Suppressor macrophage (primary cell): ENCODE data around the gene R3HDML.
"Not testable (repeated sequence)": the region's sequence is repeated elsewhere in the genome, so short reads cannot be mapped to it uniquely, and the experiment has no call there.

Experiments used
- DNase-seq, 4 experiments: peaks; one replicate each; pipeline ENCODE4 v3.0.0-alpha.2; 2020 to 2022
- total RNA-seq, 17 experiments: gene quantifications; one replicate each; lab custom pipeline; 2026; ENCODE audit warnings: mixed read lengths in 6 of 17, inconsistent platforms in 3 of 17; lab: John Stamatoyannopoulos, UW

Gene R3HDML, protein sequence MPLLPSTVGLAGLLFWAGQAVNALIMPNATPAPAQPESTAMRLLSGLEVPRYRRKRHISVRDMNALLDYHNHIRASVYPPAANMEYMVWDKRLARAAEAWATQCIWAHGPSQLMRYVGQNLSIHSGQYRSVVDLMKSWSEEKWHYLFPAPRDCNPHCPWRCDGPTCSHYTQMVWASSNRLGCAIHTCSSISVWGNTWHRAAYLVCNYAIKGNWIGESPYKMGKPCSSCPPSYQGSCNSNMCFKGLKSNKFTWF
- total RNA-seq, result 0 to 0.55 (median 0) reads per million in 17 experiments

DNA sequence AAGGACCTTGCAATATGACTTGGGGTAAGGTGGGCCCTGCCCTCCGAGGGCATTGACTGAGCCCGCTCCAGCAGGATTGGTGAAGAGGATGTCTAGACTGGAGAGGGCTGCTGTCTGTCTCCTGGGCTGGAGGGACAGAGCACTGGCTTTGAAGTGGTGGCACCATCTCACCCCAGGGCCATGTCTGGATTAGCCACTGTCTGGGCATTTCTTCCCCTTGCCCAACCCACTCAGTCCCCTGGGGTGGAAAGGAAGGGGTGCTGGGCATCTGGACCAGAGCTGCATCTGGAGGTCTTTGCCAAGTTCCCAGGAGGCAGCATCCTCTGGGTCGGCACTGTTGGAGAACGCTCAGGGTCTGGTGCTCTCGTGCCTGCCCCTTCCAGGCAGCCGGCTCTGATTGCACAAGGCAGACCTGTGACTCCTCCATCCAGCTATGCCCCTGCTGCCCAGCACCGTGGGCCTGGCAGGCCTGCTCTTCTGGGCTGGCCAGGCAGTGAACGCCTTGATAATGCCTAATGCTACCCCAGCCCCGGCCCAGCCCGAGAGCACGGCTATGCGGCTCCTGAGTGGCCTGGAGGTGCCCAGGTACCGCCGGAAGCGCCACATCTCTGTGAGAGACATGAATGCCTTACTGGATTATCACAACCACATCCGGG, at the start of gene R3HDML:
Gene R3HDML (plus strand): TSS at position 319 of the 656 bp plus-strand sequence. CDS start 115 bp downstream, at position 434.
- DNase-seq, result no peak

DNA sequence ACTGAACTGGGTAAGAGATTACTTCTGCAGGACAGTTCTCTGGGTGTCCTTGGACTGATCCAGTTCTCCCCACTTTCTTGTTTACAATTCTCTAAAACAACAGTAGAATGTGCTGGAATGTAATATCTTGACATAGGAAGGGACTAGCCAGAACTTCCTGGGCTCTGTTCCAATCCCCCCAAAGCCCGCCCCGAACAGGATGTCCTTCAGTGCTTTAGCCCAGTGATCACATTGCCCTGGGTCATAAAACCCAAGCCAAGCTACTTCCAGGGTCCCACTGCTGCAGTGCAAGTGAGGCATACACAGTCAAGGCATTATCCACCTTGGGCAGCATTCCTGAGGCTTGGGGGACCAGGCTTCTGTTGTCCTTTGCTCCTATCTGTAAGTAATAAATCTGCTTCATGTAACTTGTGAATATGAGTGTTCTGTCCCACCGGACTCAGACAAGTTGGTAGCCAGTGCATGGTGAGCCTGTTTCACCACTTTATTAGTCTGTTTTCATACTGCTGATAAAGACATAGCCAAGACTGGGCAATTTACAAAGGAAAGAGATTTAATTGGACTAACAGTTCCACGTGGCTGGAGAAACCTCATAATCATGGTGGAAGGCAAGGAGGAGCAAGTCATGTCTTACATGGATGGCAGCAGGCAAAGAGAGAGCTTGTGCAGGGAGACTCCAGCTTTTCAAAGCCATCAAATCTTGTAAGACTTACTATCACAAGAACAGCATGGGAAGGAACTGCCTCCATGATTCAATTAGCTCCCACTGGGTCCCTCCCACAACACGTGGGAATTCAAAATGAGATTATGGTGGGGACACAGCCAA, 49.4 kb upstream of the R3HDML start:
- no peak for DNase-seq

DNA sequence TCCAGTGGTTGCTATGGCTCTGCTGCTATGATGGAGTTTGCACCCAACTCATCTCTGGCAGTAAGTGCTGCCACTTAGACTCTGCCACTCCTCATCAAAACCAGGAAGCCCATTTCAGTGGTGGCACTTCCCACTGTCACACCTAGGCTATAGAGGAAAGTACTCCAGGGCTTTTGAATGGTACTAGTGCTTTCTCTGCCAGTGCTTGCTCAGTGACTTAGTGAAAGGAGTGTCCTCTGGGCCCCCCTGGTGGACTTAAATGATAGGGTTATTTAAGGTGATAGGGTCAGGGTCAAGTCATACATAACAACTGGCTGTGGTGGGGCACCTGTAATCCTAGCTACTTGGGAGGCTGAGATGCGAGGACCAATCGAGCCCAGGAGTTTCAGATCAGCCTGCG, 48.6 kb upstream of the R3HDML start:
- DNase-seq, result no peak

DNA sequence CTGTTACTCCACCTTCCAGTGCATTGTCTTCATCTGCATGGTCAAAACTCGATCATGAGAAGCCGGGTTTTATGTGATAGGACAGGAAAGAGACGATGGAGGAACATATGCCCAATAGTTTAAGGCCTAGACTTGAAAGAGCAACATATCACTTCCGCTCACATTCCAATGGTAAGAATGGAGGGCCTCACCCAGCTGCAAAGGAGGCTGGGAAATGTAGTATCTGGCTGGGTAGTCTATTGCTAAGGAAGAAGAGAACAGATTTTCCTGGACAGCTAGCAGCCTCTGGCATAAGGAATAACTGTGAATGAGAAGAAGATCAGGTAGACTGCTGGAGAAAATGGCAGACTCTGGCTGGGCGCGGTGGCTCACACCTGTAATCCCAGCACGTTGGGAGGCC, 45.1 kb upstream of the R3HDML start:
- DNase-seq, result no peak

DNA sequence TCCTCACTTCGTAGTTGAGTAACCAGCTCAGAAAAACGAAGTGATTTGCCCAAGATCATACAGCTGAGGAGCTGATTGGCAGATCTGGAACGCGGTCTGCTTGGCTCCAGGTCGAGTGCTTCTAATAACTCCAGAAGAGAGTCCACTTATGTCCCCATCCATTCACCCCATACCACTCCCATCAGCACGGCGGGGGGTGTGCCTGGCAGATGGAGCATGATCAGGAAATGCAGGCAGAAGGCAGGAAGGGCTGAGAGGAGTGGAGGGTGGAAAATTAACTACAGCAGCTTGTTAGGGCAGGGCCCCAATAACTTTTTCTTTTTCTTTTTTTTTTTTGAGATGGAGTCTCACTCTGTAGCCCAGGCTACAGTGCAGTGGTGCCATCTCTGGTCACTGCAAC, 40.8 kb upstream of the R3HDML start:
- no peak for DNase-seq

DNA sequence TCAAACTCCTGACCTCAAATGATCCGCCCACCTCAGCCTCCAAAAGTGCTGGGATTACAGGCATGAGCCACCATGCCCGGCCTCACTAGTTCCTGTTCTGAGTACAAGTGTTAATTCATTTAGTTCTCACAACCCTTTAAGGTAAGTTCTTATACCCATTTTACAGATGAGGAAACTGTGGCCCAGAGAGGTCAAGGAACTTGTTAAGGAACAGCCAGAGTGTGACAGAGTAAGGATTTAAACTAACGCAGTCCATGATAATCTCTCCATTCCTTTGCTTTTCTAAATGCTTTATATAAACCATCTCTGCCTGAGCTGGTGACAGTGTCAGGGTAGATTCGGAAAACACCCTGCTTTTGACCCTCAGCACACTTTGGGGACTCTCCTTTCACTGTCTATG, 39.1 kb upstream of the R3HDML start:
- DNase-seq, result no peak

DNA sequence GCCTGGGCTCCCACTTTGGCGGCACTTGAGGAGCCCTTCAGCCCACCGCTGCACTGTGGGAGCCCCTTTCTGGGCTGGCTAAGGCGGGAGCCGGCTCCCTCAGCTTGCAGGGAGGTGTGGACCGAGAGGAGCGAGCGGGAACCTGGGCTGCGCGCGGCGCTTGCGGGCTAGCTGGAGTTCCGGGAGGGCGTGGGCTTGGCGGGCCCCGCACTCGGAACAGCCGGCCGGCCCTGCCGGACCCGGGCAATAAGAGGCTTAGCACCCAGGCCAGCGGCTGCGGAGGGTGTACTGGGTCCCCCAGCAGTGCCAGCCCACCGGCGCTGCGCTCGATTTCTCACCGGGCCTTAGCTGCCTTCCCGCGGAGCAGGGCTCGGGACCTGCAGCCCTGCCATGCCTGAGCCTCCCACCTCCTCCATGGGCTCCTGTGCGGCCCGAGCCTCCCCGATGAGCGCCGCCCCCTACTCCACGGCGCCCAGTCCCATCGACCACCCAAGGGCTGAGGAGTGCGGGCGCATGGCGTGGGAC, 37.8 kb upstream of the R3HDML start:
- not testable (repeated sequence) for DNase-seq

DNA sequence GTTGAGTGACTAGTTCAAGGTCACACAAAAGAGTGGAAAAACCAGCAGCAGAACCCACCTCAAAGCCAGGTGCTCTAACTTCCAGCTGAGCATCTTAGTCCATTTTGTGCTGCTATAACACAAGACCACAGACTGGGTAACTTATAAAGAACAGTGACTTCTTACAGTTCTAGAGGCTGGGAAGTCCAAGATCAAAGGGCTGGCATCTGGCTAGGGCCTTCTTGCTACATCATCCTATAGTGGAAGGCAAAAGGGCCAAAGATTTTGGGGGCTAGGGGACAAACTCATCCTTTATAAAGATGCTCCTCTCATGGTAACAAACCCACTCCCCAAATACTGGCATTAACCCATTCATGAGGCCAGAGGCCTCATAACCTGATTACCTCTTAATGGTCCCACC, 35.6 kb upstream of the R3HDML start:
- DNase-seq, result no peak

DNA sequence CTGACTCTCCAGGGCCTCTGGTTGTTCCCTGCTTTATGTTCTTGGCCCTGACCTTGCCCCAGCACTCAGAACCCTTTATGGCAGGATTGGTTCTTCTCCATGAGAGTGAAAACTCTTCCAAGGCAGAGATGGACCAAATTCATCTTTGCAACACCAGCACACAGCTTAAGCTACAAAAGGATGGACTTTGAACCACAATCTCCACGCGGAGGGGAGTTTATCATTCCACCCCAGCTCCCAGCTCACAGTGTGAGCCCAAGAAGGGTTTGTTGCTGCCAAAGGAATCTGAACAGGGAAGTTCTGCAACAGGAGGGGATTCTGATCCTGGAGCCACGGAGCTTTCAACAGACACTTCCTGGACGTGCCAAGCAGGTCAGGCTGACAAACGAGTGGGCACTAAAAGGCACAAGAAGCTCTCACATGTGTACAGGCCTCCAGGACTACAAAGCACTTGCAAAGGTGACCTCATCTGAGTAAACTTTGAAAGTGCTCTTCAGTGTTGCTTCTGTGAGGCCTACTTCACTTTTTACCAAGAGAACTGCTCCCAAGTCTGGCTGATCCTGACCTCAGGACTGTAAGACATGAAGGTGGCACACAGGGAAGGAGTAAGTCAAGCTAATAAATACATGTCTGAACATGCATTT, 34.7 kb upstream of the R3HDML start:
- no peak for DNase-seq

DNA sequence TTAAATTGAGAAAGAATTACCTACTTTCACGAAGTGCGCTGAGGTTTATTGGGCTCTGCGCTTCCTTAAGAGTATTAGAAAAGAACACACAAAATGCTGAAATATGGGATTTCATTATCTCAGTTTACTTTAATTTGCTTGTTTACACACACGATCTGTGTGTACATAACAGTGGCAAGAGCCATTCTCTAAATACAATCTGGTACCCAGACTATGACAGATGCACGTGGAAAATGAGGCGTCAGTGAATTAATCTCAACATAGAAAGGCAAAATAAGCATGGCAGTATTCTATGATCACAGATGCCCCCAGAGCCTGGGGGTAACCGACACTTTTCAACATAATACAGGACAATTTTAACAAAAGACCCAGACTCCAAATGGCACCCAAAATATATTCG, 34.1 kb upstream of the R3HDML start:
- DNase-seq, result no peak

DNA sequence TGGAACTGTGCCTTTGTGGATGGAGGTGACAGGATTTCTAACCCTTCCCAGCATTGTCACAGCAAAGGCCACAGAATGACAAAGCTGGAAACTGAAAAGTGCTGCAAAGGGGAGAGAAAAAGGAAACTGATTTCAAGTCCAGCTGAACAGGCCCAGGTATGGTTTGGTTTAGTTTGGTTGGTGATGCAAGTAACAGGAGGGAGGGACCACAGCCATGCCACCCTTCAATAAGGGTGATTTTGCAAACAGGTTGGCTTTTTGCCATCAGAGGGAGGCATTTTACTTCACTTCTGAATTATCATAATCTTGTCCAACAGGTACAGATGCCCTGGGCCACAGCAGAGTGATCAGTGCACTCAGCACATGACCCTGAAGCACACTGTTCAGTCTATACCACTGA, 32.5 kb upstream of the R3HDML start:
- DNase-seq, result no peak

DNA sequence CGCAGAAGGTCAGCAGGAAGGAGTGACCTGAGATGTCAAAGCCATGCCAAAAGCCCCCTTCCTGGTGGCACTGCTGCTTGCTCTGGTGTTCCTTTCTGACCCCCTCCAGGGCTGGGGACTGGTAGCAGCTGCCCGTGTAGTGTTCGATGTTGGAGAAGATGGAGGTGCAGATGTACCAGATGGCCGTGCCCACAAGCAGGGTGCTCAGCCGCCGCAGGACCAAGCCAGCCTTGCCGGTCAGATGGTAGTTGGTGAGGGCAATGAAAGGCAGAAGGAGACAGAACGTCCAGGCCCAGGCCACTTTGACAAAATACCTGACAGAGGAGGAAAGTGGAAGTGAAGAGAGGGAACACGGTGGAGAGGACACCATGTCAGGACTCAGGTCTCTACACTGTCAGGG, 29.9 kb upstream of the R3HDML start:
- DNase-seq, result no peak

DNA sequence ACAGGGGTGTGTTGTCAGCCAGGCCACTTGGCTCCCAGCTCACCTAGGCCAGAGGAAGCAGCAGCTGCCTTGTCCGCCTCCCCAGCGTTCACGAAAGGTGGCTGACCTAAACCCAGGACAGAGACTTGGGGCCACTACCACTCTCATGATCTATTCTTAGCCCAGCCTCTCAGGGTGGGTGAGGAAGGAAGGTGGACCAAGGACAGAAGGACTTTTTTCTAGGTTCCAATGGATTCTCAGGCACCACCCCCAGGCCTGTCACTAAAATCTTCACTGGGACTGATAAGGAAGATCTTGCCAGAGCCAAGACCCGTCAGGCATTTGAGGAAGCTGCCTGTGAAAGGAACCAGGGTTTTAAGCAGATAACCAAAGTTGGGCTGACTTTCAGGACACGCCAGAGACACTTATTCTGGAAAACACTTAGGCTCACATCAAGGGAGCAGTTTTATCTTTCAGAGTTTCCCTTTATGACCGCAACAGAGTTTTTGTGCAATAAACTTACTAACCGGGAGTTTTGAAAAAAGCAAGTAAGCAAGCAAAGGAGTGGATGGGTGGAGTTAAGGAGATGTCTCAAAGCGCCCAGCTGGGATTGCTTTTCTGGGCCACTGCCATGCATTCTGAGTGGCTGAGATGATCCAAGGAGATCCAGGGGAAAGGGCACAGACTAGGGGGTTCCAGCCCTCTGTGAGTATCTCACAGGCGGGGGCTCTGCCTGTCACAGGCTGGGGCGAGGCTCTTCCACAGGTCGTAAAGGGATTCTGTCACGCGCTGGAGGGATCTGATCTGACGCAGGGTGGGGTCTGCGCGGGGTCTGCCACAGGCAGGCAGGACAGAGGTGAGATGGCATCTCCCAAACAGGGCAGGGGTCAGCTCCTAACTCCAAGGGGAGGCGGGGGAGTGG, 26.8 kb upstream of the R3HDML start:
- DNase-seq, result peak; percentile 15 to 48 (median 46)

DNA sequence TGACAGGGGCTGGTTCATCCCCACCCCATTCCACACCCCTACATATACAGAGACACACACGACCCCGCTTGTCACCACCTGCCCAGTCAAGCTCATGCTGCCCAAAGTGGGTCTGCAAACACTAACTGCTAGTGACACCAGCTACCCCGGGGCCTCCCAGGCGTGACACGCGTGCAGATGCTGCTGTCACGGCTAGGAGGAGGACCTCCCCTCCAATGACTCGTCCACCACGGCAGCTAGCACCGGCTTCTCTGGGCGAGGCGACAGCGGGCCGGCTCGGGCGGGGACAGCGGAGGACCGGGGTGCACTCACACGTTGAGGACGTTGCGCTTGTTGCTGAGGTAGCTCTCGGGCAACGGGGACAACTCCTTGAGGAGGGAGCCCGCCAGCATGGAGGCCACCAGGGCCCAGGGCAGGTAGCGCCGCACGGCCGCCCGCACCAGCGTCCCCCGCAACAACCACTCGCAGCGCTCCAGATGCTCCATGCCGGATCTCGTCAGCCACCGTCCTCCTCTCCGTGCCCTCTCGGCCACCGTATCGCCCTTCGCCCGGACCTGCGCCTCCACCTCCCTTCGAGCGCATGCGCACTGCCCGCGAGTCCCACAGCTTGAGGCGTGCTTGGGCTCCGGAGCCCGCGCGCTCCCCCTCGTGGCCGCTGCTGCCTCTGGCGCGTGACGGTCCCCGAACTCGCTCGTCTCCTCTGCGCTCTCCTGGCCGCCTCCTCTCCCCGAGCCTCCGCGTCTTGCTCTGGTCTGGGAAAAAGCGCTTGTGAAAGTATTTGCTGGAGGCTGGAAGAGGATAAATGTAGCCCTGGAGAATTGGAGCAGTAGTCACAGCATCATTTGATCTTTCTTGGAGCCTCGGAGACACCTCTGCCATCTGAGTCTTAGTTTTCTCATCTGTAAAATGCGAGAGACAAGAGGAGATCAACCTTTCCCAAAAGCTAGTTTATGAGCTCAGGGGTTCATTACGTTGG, 25.9 kb upstream of the R3HDML start, which contains the start of gene FITM2:
Gene FITM2 (minus strand): TSS at position 539 of the 976 bp plus-strand sequence. CDS start 54 bp downstream, at position 485.
- DNase-seq, result peak; percentile 99 to 100 (median 99)

DNA sequence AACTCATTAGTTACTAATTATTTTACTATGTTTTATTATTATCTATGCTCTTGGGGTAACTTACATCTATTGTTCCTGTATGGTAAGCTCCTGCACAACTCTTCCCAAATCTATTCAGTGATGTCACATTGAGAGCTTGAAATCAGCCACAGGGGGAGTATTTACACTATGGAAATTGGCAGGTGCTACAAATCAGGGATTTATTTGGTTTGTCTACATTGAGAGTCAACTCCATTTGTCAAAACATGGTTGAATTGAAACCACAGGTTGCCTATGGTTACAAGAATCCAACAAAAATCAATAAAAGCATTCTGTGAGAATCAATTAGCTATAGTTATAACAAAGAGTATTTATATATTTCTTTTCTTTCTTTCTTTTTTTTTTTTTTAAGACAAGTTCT, 22.0 kb upstream of the R3HDML start:
- DNase-seq, result no peak

DNA sequence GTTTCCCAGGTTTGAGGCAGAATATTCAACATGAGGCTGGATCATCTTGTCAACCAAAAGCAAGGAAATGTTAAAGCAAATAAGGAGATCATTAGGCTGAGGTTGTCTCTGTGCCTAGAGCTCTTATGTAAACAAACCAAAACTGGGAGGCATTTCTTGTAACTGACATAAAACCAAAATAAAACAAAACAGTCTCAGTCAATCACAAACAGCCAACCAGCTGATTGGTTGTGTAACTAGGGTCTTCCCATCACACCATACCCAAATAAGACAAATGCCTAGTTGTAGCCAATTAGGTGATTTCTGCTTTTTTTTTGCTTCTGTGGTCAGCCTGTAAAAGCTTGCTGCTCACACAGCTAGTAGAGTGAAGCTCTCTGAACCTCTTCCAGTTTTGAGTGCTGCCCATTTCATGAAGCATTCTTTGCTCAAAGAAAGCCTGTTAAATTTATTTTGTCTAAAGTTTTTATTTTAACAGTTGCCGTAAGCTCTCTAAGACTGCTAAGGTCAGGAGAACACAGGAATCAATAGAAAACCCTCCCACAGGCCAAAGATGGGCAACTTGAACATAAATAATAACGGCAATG, 16.9 kb upstream of the R3HDML start:
- DNase-seq, result no peak

DNA sequence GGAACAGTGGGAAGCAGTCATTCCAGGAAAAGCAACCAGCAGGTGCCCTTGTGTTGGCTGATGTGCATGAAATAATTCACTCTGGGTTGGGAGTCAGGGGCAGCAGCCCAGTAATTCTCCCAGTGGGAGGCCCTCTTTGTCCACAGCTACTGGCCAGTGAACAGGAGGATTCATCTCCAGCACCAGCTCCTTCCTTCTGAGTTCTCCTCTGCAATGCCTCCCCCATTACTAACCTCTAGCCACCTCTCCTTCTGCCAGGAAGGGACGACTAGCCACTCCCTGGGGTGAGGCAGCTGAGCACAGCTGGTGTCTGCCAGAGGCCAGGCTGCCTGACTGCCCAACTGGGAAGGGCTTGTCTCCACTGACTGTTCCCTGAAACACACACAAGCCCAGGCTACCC, 12.5 kb upstream of the R3HDML start:
- no peak for DNase-seq

DNA sequence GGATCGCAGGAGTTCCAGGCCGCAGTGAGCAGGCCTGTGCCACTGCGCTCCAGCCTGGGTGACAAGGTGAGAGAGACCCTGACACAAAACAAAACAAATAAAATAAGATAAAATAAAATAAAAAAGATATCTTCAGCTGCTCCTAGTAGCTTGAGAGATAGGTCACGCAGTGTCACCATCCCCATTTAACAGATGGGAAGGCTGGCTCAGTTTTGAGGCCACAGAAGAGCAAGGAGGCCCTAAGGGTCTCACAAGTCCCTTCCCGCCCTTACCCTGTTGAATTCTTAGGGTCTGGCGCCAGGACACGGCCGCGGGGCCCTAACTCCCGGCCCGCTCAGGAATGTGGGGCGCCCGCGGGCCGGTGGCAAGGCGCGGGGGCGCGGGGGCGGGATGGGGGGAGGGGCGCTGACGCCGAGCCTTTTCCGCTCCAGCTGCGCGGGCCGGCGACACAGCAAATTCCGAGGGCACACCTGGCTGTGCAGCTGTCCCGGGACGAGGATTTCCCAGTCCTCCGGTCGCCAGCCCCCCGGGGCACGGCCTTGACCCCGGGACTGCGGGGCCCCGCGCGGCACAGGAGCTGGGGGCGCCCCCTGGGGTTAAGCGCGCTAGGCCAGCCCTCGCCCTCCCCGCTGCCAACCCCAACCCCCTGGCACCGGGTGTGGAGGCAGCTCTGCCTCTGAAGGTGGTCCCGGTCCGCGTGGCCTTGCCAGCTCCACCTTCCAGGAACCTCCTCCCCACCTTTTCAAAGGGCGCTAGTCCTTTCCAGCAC, 10.3 kb upstream of the R3HDML start:
- no peak for DNase-seq

DNA sequence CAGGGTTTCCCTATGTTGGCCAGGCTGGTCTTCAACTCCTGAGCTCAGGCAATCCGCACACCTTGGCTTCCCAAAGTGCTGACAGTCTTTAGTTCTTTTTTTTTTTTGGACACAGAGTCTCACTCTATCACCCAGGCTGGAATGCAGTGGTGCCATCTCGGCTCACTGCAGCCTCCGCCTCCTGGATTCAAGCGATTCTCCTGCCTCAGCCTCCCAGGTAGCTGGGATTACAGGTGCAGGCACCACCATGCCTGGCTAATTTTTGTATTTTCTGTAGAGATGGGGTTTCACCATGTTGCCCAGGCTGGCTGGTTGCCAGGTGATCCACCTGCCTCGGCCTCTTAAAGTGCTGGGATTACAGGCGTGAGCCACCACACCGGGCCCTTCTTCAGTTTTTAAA, 9.1 kb upstream of the R3HDML start:
- not testable (repeated sequence) for DNase-seq
